ENCODE results near the gene BUB1B.

Gene BUB1B

DNA sequence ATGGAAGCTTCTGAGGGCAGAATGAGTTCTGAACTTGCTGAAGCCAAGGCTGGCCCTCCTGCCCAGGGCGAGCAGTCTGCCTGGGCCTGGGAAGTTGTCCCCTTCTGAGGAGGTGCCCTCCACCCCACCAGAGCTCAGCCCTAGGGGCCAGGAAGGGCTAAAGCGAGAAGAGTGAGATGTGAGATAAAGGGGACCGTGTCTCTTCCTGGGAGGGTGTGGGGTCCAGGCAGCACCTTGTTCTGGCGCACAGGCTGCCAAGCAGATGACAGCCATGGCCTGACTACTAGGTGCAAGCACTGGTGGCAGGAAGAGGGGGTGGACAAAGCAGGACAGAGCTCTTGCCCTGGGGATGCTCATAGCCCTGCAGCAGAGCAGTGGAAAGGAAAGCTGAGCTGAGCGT lies 81.7 kb downstream of the BUB1B start:
- TF ChIP-seq, protein P1, sequence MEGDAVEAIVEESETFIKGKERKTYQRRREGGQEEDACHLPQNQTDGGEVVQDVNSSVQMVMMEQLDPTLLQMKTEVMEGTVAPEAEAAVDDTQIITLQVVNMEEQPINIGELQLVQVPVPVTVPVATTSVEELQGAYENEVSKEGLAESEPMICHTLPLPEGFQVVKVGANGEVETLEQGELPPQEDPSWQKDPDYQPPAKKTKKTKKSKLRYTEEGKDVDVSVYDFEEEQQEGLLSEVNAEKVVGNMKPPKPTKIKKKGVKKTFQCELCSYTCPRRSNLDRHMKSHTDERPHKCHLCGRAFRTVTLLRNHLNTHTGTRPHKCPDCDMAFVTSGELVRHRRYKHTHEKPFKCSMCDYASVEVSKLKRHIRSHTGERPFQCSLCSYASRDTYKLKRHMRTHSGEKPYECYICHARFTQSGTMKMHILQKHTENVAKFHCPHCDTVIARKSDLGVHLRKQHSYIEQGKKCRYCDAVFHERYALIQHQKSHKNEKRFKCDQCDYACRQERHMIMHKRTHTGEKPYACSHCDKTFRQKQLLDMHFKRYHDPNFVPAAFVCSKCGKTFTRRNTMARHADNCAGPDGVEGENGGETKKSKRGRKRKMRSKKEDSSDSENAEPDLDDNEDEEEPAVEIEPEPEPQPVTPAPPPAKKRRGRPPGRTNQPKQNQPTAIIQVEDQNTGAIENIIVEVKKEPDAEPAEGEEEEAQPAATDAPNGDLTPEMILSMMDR (IDR thresholded peaks at IDR 0.05; ENCODE audit: control extremely low read depth, extremely low read depth, low read depth, missing control alignments), result no peak
- ChIA-PET POLR2A (no interaction called here), CTCF (interaction anchor here (0.9 to 10.0 kb wide), 4 partner anchors 25 to 95 kb away, joined by 3 to 101 read pairs (median 8); no protein-coding TSS in a partner anchor)
- no peak for DNase-seq (ENCODE audit: extremely low spot score)

DNA sequence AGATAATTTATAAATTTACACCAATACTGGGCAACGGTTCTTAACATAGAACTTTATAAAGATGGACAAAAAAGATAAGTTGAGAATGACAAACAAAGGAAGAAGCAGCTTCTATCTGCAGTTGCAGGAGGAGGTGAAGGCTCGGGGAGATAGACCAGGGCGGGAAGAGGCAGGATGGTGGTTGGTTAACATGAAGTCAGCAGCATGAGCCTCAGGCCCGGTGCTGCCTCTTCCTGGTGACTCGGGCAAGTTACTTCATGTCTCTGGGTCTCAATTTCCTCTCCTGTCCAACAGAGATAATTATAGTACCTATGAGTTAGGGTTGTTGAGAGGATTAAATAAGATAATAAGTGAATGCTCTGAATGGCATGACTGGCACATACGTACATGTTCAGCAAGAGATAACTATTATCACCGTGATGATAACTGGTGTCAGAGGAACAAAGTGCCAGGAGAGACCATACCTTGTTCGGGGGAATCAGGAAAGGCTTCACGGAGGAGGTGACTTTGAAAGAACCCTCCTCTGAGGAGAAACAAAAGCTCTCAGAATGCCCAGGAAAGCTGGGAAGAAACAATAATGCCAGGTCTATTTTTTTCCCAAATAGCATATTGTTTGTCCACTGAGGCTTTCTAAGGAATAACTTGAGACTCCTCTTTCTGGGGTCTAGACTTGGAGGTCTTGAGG lies 82.4 kb downstream of the BUB1B start:
- POLR2A ChIA-PET, result no interaction called here
- TF ChIP-seq, protein P1 (IDR thresholded peaks at IDR 0.05; ENCODE audit: control extremely low read depth, extremely low read depth, low read depth, missing control alignments), result no peak
- DNase-seq (ENCODE audit: extremely low spot score), result no peak
- CTCF ChIA-PET, result interaction anchor here (0.9 to 10.0 kb wide), 5 partner anchors 24 to 94 kb away, joined by 3 to 101 read pairs (median 10); no protein-coding TSS in a partner anchor

DNA sequence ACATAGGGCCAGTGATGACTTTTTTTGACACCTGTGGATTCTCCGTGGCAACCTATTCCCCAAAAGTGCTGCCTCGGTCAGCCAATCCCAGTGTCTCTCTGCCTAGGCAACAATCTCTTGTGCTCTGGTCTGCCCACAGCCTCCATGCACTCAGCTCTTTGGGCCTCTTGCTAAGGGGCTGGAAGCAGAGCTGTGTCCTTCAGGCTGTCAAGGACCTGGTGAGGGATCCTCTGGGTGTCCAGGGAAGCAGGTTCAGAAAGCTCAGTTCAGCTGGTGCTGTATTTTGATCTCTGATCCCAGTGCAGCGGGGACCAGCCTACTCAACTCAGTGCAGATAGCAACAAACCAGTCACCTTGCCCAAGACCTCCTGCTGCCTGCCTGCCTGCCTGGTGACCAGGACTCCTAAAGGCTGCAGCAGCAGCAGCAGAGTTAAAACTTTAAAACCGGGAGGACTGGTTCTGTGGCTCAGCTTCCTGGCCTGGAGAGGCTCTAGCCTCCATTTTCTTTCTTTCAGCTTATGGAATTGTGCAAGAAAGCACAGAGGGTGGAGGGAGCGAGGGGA lies 84.2 kb downstream of the BUB1B start:
- CTCF ChIA-PET, result interaction anchor here (0.7 to 10.0 kb wide), 5 partner anchors 10 to 34 kb away, joined by 3 to 101 read pairs (median 10); no protein-coding TSS in a partner anchor
- TF ChIP-seq, protein P1 (IDR thresholded peaks at IDR 0.05; ENCODE audit: control extremely low read depth, extremely low read depth, low read depth, missing control alignments), result no peak
- DNase-seq (ENCODE audit: extremely low spot score), result no peak
- POLR2A ChIA-PET, result no interaction called here

DNA sequence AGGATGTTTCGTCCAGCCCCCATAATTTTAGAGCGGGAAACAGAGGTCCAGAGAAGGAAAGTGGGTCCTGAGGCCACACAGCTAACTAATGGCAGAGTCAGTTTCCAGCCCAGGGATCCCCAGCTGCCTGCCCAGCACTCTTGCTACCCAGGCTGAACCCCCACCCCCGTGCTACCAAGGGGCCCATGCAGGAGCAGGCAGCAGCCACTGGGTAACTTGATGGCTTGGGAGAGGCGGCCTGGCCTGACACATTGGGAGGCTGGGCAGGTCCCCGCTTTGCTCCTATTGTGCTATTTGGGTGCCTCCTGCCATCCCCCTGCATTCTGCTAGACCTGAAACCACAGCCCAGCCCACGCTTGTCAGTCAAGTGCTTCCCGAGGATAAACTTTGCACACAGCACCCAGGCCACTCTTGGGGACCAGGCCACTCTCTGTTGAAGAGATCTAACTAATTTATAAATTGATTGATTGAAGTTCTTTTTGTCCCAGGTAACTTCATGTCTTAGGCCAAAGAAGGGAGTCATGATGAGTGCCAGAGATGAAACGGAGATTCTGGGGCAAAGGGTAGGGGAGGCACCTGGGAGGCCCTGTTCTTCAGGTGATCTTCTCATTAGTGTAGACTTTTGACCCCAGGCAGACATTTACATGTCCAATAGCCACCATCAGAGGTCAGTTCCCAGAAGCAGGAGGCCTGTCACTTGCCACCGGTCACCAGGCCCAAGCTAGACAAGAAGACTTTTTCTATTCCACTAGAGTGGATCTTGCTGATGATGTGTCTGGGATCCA lies 85.0 kb downstream of the BUB1B start:
- no peak for DNase-seq (ENCODE audit: extremely low spot score)
- ChIA-PET CTCF (interaction anchor here (0.7 to 10.0 kb wide), 5 partner anchors 9 to 34 kb away, joined by 3 to 101 read pairs (median 6); no protein-coding TSS in a partner anchor), POLR2A (no interaction called here)
- TF ChIP-seq, protein P1 (IDR thresholded peaks at IDR 0.05; ENCODE audit: control extremely low read depth, extremely low read depth, low read depth, missing control alignments), result no peak

DNA sequence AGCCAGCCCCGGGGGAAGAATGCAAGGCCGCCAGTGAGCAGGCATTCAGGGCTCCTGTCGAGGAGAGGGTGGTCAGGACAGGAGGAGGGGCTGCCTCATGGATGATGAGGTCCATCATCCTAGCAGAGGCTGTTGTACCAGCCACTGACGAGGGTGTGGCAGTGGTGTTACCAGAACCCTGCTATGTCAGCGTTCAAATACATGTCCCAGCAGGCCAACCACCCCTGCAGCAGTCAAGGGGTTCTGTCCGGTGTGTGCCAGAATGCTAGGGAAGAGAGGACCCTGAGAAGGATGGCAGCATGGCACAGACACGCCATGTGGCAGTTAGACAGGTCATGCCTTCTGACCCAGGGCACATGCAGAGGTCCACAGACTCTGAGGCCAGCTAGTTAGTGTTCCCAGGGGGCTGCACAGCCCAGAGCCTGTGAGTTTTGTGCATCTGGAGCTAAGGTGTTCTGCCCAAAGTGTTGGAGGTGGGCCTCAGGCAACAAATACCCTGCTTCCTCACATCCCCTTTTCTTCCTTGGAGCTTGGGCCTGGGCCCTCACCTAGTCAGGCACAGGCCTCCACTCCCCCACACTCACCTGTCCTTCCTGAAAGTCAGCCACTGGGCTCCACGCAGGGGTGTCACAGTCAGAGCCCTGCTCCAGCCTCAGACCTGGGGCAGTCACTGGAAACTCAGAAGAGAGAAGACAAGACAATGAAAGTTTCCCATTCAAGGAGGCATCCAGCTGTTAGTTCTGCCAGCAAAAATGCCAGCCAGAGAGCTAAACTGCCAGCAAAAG lies 85.8 kb downstream of the BUB1B start:
- ChIA-PET POLR2A (no interaction called here), CTCF (interaction anchor here (0.8 to 10.0 kb wide), 9 partner anchors 8 to 54 kb away, joined by 3 to 101 read pairs (median 4); partner anchors contain the start of gene PAK6)
- no peak for DNase-seq (ENCODE audit: extremely low spot score)
- TF ChIP-seq, protein P1 (IDR thresholded peaks at IDR 0.05; ENCODE audit: control extremely low read depth, extremely low read depth, low read depth, missing control alignments), result no peak

All from GM10248 (cell line).